HCT116 (cell line): ENCODE results near the gene RARB. TPM values are rescaled to one million over a fixed set of nuclear protein-coding genes. Genes with fewer than 3 reads are reported as not detected.

Experiments
- ATAC-seq: fragments of 200-7000 bp; cut with Tn5 transposase; 2 replicates; pipeline ENCODE4 v1.9.1; 2020; ENCODE audit warnings: mild to moderate bottlenecking, moderate library complexity
- BruUV-seq: library from RNA; stranded (reverse); fragments of 400-500 nt; replicated peaks from 2 replicates; lab custom pipeline; 2021; lab: Mats Ljungman, UMichigan
- CTCF ChIA-PET: fragments of 300-600 bp; sonication (Branson Sonifier 250); formaldehyde crosslinking; loops from one replicate; lab custom pipeline; 2021; ENCODE audit warnings: antibody characterized with exemption; lab: Charles Lee
- POLR2A ChIA-PET: fragments of 300-600, 350-600 bp; sonication (Branson Sonifier 250); formaldehyde crosslinking; loops from one replicate; lab custom pipeline; 2021; ENCODE audit warnings: antibody characterized with exemption; lab: Charles Lee
- RAD21 ChIA-PET, 2 experiments: fragments of 300-600 bp; sonication (Branson Sonifier 250); formaldehyde crosslinking; loops; one replicate each; lab custom pipeline; 2023; ENCODE audit warnings: low total read pairs in 2 of 2; ENCODE audit not compliant: uncharacterized antibody in 2 of 2, unreplicated experiment in 2 of 2, low non-redundant PET in 1 of 2; lab: Charles Lee
- DNase-seq: peaks from one replicate; pipeline ENCODE4 v3.0.0-alpha.2; 2010; ENCODE audit warnings: low read depth, low spot score
- H2AFZ ChIP-seq: fragments of 200-600 bp; shearing (Covaris generic), sonication (generic); 2 replicates; pipeline ENCODE4 v1.6.1; 2017; ENCODE audit warnings: low read depth, mixed run types, mixed read lengths, antibody characterized with exemption, low read length; ENCODE audit not compliant: poor library complexity, severe bottlenecking
- H3K27ac ChIP-seq: 2 replicates; pipeline ENCODE4 v1.5.1; 2012; ENCODE audit warnings: low read depth, low read length
- H3K27me3 ChIP-seq: fragments of 200-600 bp; sonication (generic); 2 replicates; pipeline ENCODE4 v1.6.1; 2016; ENCODE audit warnings: mixed run types, low read length, mixed read lengths; ENCODE audit not compliant: insufficient read depth
- H3K36me3 ChIP-seq, 2 experiments: fragments of 200-500 bp in 1 of 2; fragments of 200-600 bp in 1 of 2; sonication (Bioruptor generic) in 1 of 2; sonication (generic) in 1 of 2; 2 replicates each; pipeline versions ENCODE4 v1.5.1 to v1.6.1; 2014 to 2016; ENCODE audit warnings: low read length in 2 of 2, inconsistent platforms in 1 of 2, mixed read lengths in 1 of 2, mixed run types in 1 of 2; ENCODE audit not compliant: insufficient read depth in 2 of 2, control insufficient read depth in 1 of 2
- H3K4me1 ChIP-seq, 2 experiments: fragments of 200-600 bp in 1 of 2; sonication (generic) in 1 of 2; 2 replicates each; pipeline versions ENCODE4 v1.5.1 to v1.6.1; 2012 to 2017; ENCODE audit warnings: low read length in 2 of 2, inconsistent platforms in 1 of 2, mild to moderate bottlenecking in 1 of 2, mixed read lengths in 1 of 2, mixed run types in 1 of 2, moderate library complexity in 1 of 2; ENCODE audit not compliant: insufficient read depth in 2 of 2, control insufficient read depth in 1 of 2
- H3K4me2 ChIP-seq: fragments of 200-600 bp; sonication (generic); 2 replicates; pipeline ENCODE4 v1.6.1; 2017; ENCODE audit warnings: mixed run types, low read length, mixed read lengths
- H3K4me3 ChIP-seq, 2 experiments: fragments of 200-600 bp in 1 of 2; sonication (generic) in 1 of 2; replicated peaks in 1 of 2; 2 replicates each; pipeline ENCODE4 v1.5.1; 2011 to 2016; ENCODE audit warnings: low read length in 2 of 2, control low read depth in 1 of 2, low read depth in 1 of 2, mild to moderate bottlenecking in 1 of 2, mixed read lengths in 1 of 2, mixed run types in 1 of 2
- H3K79me2 ChIP-seq: fragments of 200-600 bp; sonication (generic); 2 replicates; pipeline ENCODE4 v1.6.1; 2017; ENCODE audit warnings: mild to moderate bottlenecking, mixed run types, low read length, moderate library complexity, mixed read lengths; ENCODE audit not compliant: insufficient read depth
- H3K9ac ChIP-seq: fragments of 200-600 bp; sonication (generic); 2 replicates; pipeline ENCODE4 v1.6.1; 2016; ENCODE audit warnings: low read length, mixed read lengths
- H3K9me2 ChIP-seq: fragments of 200-600 bp; sonication (generic), shearing (Covaris generic); 2 replicates; pipeline ENCODE4 v1.6.1; 2017; ENCODE audit warnings: mixed run types, mild to moderate bottlenecking, moderate library complexity; ENCODE audit not compliant: insufficient read depth
- H3K9me3 ChIP-seq, 2 experiments: fragments of 200-500 bp in 1 of 2; fragments of 200-600 bp in 1 of 2; sonication (Bioruptor generic) in 1 of 2; sonication (generic) in 1 of 2; 2 replicates each; pipeline ENCODE4 v1.6.1; 2014 to 2017; ENCODE audit warnings: low read length in 2 of 2, mixed read lengths in 2 of 2, inconsistent platforms in 1 of 2, low read depth in 1 of 2, mild to moderate bottlenecking in 1 of 2, mixed run types in 1 of 2, moderate library complexity in 1 of 2; ENCODE audit not compliant: control insufficient read depth in 1 of 2, insufficient read depth in 1 of 2
- H4K20me1 ChIP-seq: fragments of 200-600 bp; sonication (generic), shearing (Covaris generic); 2 replicates; pipeline ENCODE4 v1.6.1; 2017; ENCODE audit warnings: mixed run types, mild to moderate bottlenecking, moderate library complexity; ENCODE audit not compliant: insufficient read depth
- ATF3 ChIP-seq: IDR thresholded peaks from 2 replicates; pipeline ENCODE4 v1.6.1; 2012
- CBX3 ChIP-seq: IDR thresholded peaks from 2 replicates; pipeline ENCODE4 v1.6.1; 2012; ENCODE audit warnings: low read depth
- CEBPB ChIP-seq: IDR thresholded peaks from 2 replicates; pipeline ENCODE4 v1.6.1; 2012; ENCODE audit warnings: low read depth
- EGR1 ChIP-seq: IDR thresholded peaks from 2 replicates; pipeline ENCODE4 v1.6.1; 2012; ENCODE audit warnings: low read depth
- EZH2 ChIP-seq: fragments of 200-600 bp; sonication (generic); IDR thresholded peaks from 2 replicates; pipeline ENCODE4 v1.6.1; 2017; ENCODE audit warnings: antibody characterized with exemption, mixed run types
- EZH2phosphoT487 ChIP-seq: fragments of 200-600 bp; IDR thresholded peaks from 2 replicates; pipeline ENCODE4 v1.6.1; 2018; ENCODE audit warnings: antibody characterized with exemption, borderline replicate concordance
- POLR2A ChIP-seq: IDR thresholded peaks from 2 replicates; pipeline ENCODE4 v1.7.0; 2011; ENCODE audit warnings: borderline replicate concordance; ENCODE audit not compliant: insufficient read depth, insufficient read length; ENCODE audit errors: extremely low read depth
- SIN3A ChIP-seq: IDR thresholded peaks from 2 replicates; pipeline ENCODE4 v1.6.1; 2012; ENCODE audit warnings: low read depth
- SP1 ChIP-seq: IDR thresholded peaks from 2 replicates; pipeline ENCODE4 v1.6.1; 2012; ENCODE audit warnings: low read depth
- SRF ChIP-seq: IDR thresholded peaks from 2 replicates; pipeline ENCODE4 v1.6.1; 2012; ENCODE audit warnings: low read depth
- TCF7L2 ChIP-seq: IDR thresholded peaks from 2 replicates; pipeline ENCODE4 v1.7.0; 2011; ENCODE audit warnings: borderline replicate concordance, inconsistent platforms; ENCODE audit not compliant: insufficient read depth, insufficient read length; ENCODE audit errors: extremely low read depth
- ZBTB33 ChIP-seq: IDR thresholded peaks from 2 replicates; pipeline ENCODE4 v1.6.1; 2011; ENCODE audit warnings: mild to moderate bottlenecking, low read length, moderate library complexity; ENCODE audit not compliant: insufficient replicate concordance; ENCODE audit errors: extremely low read depth
- ZNF274 ChIP-seq: fragments of 200-500 bp; sonication (Bioruptor generic); IDR thresholded peaks from 2 replicates; pipeline ENCODE4 v1.6.1; 2014; ENCODE audit warnings: mild to moderate bottlenecking, low read depth, low read length, inconsistent platforms
- intact Hi-C: fragments of 100-400 bp; cut with micrococcal nuclease; formaldehyde crosslinking; loops from 2 replicates; pipeline ENCODE4 v1.10.0; 2022
- total RNA-seq: library from RNA; stranded (reverse); gene quantifications from one replicate; pipeline ENCODE4 v1.2.1, GENCODE V29; 2021; ENCODE audit not compliant: unreplicated experiment
- TF ChIP-seq, protein P1 (sequence below), 3 experiments: fragments of 200-600 bp in 1 of 3; sonication (generic) in 1 of 3; IDR thresholded peaks in 2 of 3; conservative IDR thresholded peaks in 1 of 3; 2 replicates each; pipeline ENCODE4 v1.5.1; 2012 to 2017; ENCODE audit warnings: low read depth in 2 of 3, low read length in 2 of 3, antibody characterized with exemption in 1 of 3, borderline replicate concordance in 1 of 3, control low read depth in 1 of 3, mild to moderate bottlenecking in 1 of 3, mixed read lengths in 1 of 3, mixed run types in 1 of 3, moderate library complexity in 1 of 3; ENCODE audit not compliant: insufficient read depth in 1 of 3
- TF ChIP-seq, protein P2 (sequence below): IDR thresholded peaks from 2 replicates; pipeline ENCODE4 v1.6.1; 2012; ENCODE audit warnings: low read depth

RARB gene
- total RNA-seq, 1 experiment from 2014 or later: not detected

DNA sequence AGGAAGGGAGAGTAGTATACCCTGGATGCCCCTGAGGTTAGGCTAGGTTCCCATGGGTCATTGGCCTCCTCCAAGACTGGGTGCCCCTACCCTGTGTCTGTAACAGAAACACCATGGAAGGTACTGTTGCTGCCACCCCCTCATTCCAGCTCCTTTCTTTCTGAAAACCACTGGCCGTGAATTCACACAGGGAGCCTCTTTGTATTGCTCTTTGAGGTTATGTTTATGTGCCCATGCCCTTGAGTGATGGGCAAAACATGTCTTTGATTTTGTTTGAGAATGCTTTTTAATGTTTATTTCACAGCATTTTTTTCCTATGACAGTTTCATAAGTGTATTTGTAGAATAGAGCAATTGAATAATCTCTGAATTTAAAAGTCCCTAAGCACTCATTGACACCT is 79.7 kb downstream of the RARB start (continued):
- TF ChIP-seq SIN3A (no peak), ZNF274 (no peak), ZBTB33 (no peak), EGR1 (no peak), SP1 (no peak)
- TF ChIP-seq, protein P1, sequence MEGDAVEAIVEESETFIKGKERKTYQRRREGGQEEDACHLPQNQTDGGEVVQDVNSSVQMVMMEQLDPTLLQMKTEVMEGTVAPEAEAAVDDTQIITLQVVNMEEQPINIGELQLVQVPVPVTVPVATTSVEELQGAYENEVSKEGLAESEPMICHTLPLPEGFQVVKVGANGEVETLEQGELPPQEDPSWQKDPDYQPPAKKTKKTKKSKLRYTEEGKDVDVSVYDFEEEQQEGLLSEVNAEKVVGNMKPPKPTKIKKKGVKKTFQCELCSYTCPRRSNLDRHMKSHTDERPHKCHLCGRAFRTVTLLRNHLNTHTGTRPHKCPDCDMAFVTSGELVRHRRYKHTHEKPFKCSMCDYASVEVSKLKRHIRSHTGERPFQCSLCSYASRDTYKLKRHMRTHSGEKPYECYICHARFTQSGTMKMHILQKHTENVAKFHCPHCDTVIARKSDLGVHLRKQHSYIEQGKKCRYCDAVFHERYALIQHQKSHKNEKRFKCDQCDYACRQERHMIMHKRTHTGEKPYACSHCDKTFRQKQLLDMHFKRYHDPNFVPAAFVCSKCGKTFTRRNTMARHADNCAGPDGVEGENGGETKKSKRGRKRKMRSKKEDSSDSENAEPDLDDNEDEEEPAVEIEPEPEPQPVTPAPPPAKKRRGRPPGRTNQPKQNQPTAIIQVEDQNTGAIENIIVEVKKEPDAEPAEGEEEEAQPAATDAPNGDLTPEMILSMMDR (IDR thresholded peaks at IDR 0.05 in 2 of 3, conservative IDR thresholded peaks at IDR 0.05 in 1 of 3; ENCODE audit: borderline replicate concordance in 1 of 3, insufficient read depth in 1 of 3, low read depth in 2 of 3, low read length in 2 of 3): no peak
- TF ChIP-seq, all 23 proteins: peak for 0

DNA sequence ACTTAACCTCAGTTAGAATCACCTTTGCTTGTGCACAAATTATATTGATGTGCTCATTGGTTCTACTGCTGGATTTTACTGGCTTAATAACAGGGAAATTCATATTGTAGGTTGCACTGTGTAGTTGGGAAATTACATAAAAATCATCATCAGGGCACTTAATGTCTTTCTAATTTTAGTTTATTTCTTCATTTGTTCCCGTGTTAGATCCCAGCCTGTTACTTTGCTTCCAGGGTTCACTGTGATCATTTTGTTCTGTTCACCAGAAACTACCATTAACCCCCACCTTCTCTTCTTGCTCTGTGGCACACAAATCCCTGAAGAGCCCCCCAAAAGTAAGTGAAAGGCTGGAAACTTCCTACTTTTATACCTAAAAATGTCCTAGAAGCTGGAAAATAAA is 80.4 kb downstream of the RARB start:
- no peaks in the 10 kb centered on the region for H3K4me1 ChIP-seq
- no TSS peak for BruUV-seq
- no peaks in the 10 kb centered on the region for H3K79me2 ChIP-seq
- no peaks in the 10 kb centered on the region for H3K9me2 ChIP-seq
- H3K36me3 ChIP-seq: no peaks in the 10 kb centered on the region
- no peak overlapping the region for H3K9ac ChIP-seq
- no peak overlapping the region for H3K27ac ChIP-seq
- no peak overlapping the region for H2AFZ ChIP-seq
- no peaks in the 10 kb centered on the region for H3K9me3 ChIP-seq
- intact Hi-C loops: no loop called here
- POLR2A ChIA-PET: no interaction called here
- RAD21 ChIA-PET: no interaction called here
- no peaks in the 10 kb centered on the region for H4K20me1 ChIP-seq
- CTCF ChIA-PET: no interaction called here
- H3K4me3 ChIP-seq: no peak overlapping the region
- no peak overlapping the region for H3K4me2 ChIP-seq
- DNase-seq (no peak), ATAC-seq (no peak)
- H3K27me3 ChIP-seq: peaks cover 12% of the 10 kb centered on the region
- TF ChIP-seq CEBPB (no peak), TCF7L2 (no peak), POLR2A (no peak), EZH2 (no peak), SRF (no peak), ATF3 (no peak), CBX3 (no peak), EZH2phosphoT487 (no peak)
- TF ChIP-seq, protein P2, sequence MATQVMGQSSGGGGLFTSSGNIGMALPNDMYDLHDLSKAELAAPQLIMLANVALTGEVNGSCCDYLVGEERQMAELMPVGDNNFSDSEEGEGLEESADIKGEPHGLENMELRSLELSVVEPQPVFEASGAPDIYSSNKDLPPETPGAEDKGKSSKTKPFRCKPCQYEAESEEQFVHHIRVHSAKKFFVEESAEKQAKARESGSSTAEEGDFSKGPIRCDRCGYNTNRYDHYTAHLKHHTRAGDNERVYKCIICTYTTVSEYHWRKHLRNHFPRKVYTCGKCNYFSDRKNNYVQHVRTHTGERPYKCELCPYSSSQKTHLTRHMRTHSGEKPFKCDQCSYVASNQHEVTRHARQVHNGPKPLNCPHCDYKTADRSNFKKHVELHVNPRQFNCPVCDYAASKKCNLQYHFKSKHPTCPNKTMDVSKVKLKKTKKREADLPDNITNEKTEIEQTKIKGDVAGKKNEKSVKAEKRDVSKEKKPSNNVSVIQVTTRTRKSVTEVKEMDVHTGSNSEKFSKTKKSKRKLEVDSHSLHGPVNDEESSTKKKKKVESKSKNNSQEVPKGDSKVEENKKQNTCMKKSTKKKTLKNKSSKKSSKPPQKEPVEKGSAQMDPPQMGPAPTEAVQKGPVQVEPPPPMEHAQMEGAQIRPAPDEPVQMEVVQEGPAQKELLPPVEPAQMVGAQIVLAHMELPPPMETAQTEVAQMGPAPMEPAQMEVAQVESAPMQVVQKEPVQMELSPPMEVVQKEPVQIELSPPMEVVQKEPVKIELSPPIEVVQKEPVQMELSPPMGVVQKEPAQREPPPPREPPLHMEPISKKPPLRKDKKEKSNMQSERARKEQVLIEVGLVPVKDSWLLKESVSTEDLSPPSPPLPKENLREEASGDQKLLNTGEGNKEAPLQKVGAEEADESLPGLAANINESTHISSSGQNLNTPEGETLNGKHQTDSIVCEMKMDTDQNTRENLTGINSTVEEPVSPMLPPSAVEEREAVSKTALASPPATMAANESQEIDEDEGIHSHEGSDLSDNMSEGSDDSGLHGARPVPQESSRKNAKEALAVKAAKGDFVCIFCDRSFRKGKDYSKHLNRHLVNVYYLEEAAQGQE: no peak
- TF ChIP-seq, protein P1 (IDR thresholded peaks at IDR 0.05 in 2 of 3, conservative IDR thresholded peaks at IDR 0.05 in 1 of 3; ENCODE audit: borderline replicate concordance in 1 of 3, insufficient read depth in 1 of 3, low read depth in 2 of 3, low read length in 2 of 3): no peak
